H9 (cell line): Measurements from ENCODE around the gene DUOX1. TPM values are rescaled to one million over a fixed set of nuclear protein-coding genes. Genes with fewer than 3 reads are reported as not detected.

ENCODE experiments used
- DNase-seq: peaks from one replicate; pipeline ENCODE4 v3.0.0-alpha.2; 2017
- H2AFZ ChIP-seq: one replicate; pipeline ENCODE4 v1.6.1; 2013; ENCODE audit warnings: mild to moderate bottlenecking, low read length, control low read depth, moderate library complexity
- H2AK5ac ChIP-seq: 2 replicates; pipeline ENCODE4 v1.6.1; 2013; ENCODE audit warnings: low read length, control low read depth, mixed read lengths; ENCODE audit not compliant: insufficient read length
- H2BK120ac ChIP-seq: one replicate; pipeline ENCODE4 v1.6.1; 2013; ENCODE audit warnings: low read depth, mild to moderate bottlenecking, low read length, control low read depth, inconsistent platforms; ENCODE audit not compliant: poor library complexity, severe bottlenecking
- H2BK12ac ChIP-seq: 2 replicates; pipeline ENCODE4 v1.6.1; 2013; ENCODE audit warnings: low read length, control low read depth, mixed read lengths, low read depth; ENCODE audit not compliant: insufficient read length
- H2BK15ac ChIP-seq: 2 replicates; pipeline ENCODE4 v1.6.1; 2013; ENCODE audit warnings: low read depth, low read length, control low read depth
- H2BK20ac ChIP-seq: one replicate; pipeline ENCODE4 v1.6.1; 2013; ENCODE audit warnings: low read depth, mild to moderate bottlenecking, low read length, control low read depth, inconsistent platforms; ENCODE audit not compliant: poor library complexity, severe bottlenecking
- H2BK5ac ChIP-seq: 2 replicates; pipeline ENCODE4 v1.6.1; 2013; ENCODE audit warnings: low read length, control low read depth, mixed read lengths; ENCODE audit not compliant: insufficient read length
- H3K14ac ChIP-seq: 2 replicates; pipeline ENCODE4 v1.6.1; 2013; ENCODE audit warnings: low read length, control low read depth; ENCODE audit not compliant: insufficient read depth
- H3K18ac ChIP-seq: 2 replicates; pipeline ENCODE4 v1.6.1; 2013; ENCODE audit warnings: low read depth, mild to moderate bottlenecking, mixed read lengths, low read length, control low read depth; ENCODE audit not compliant: insufficient read length
- H3K23ac ChIP-seq: 2 replicates; pipeline ENCODE4 v1.6.1; 2013; ENCODE audit warnings: low read length, control low read depth, mixed read lengths, low read depth; ENCODE audit not compliant: insufficient read length
- H3K23me2 ChIP-seq: 2 replicates; pipeline ENCODE4 v1.6.1; 2013; ENCODE audit warnings: low read depth, mild to moderate bottlenecking, mixed read lengths, low read length, control low read depth; ENCODE audit not compliant: insufficient read length, poor library complexity, severe bottlenecking
- H3K27ac ChIP-seq: 2 replicates; pipeline ENCODE4 v1.5.1; 2013; ENCODE audit warnings: low read length, control low read depth, mixed read lengths, low read depth; ENCODE audit not compliant: insufficient read length
- H3K27me3 ChIP-seq: 2 replicates; pipeline ENCODE4 v1.6.1; 2013; ENCODE audit warnings: low read length, control low read depth, inconsistent platforms; ENCODE audit not compliant: insufficient read depth
- H3K4ac ChIP-seq: 2 replicates; pipeline ENCODE4 v1.6.1; 2013; ENCODE audit warnings: low read depth, mild to moderate bottlenecking, control low read depth, inconsistent platforms, low read length, moderate library complexity
- H3K4me1 ChIP-seq: 2 replicates; pipeline ENCODE4 v1.6.1; 2013; ENCODE audit warnings: low read length, control low read depth, inconsistent platforms; ENCODE audit not compliant: insufficient read depth
- H3K4me2 ChIP-seq: 2 replicates; pipeline ENCODE4 v1.6.1; 2013; ENCODE audit warnings: low read length, control low read depth, mixed read lengths; ENCODE audit not compliant: insufficient read length, insufficient read depth
- H3K56ac ChIP-seq: 2 replicates; pipeline ENCODE4 v1.6.1; 2013; ENCODE audit warnings: low read depth, mild to moderate bottlenecking, mixed read lengths, low read length, control low read depth; ENCODE audit not compliant: insufficient read length
- H3K79me1 ChIP-seq: 2 replicates; pipeline ENCODE4 v1.6.1; 2013; ENCODE audit warnings: low read depth, mild to moderate bottlenecking, moderate library complexity, low read length, control low read depth, inconsistent platforms; ENCODE audit not compliant: insufficient read depth, poor library complexity, severe bottlenecking
- H3K79me2 ChIP-seq: 2 replicates; pipeline ENCODE4 v1.6.1; 2013; ENCODE audit warnings: low read length, control low read depth, inconsistent platforms; ENCODE audit not compliant: insufficient read depth
- H3K9ac ChIP-seq: 2 replicates; pipeline ENCODE4 v1.6.1; 2013; ENCODE audit warnings: low read length, control low read depth, mixed read lengths; ENCODE audit not compliant: insufficient read length; ENCODE audit errors: extremely low read depth
- H3K9me3 ChIP-seq: one replicate; pipeline ENCODE4 v1.6.1; 2013; ENCODE audit warnings: low read depth, low read length, inconsistent platforms; ENCODE audit not compliant: control insufficient read depth
- H3T11ph ChIP-seq: one replicate; pipeline ENCODE4 v1.6.1; 2013; ENCODE audit warnings: mild to moderate bottlenecking, low read length, control low read depth, inconsistent platforms
- H4K20me1 ChIP-seq: one replicate; pipeline ENCODE4 v1.6.1; 2013; ENCODE audit not compliant: control insufficient read depth, insufficient read length, insufficient read depth
- H4K5ac ChIP-seq: 2 replicates; pipeline ENCODE4 v1.6.1; 2013; ENCODE audit warnings: low read depth, mild to moderate bottlenecking, mixed read lengths, low read length, control low read depth; ENCODE audit not compliant: insufficient read length
- H4K8ac ChIP-seq: replicated peaks from 2 replicates; pipeline ENCODE4 v1.6.1; 2013; ENCODE audit warnings: low read length, control low read depth, mixed read lengths, low read depth; ENCODE audit not compliant: insufficient read length
- H4K91ac ChIP-seq: 2 replicates; pipeline ENCODE4 v1.6.1; 2013; ENCODE audit warnings: low read depth, mild to moderate bottlenecking, moderate library complexity, mixed read lengths, low read length, control low read depth; ENCODE audit not compliant: insufficient read length
- H3K27ac Mint-ChIP-seq, 3 experiments: 2 replicates in 2 of 3; 3 replicates in 1 of 3; pipeline ENCODE4 v1.8.0; 2020 to 2021; ENCODE audit warnings: mixed read lengths in 3 of 3, mild to moderate bottlenecking in 1 of 3, moderate library complexity in 1 of 3
- H3K27me3 Mint-ChIP-seq: 2 replicates; pipeline ENCODE4 v1.8.0; 2021; ENCODE audit warnings: low read depth, mild to moderate bottlenecking, moderate library complexity, mixed read lengths
- H3K36me3 Mint-ChIP-seq, 3 experiments: 2 replicates in 2 of 3; 3 replicates in 1 of 3; pipeline ENCODE4 v1.8.0; 2020 to 2021; ENCODE audit warnings: low read depth in 3 of 3, mixed read lengths in 3 of 3; ENCODE audit not compliant: insufficient read depth in 1 of 3
- H3K4me1 Mint-ChIP-seq, 2 experiments: 2 replicates each; pipeline ENCODE4 v1.8.0; 2020; ENCODE audit warnings: mixed read lengths in 2 of 2
- H3K4me3 Mint-ChIP-seq, 2 experiments: 2 replicates in 1 of 2; 3 replicates in 1 of 2; pipeline ENCODE4 v1.8.0; 2020 to 2021; ENCODE audit warnings: mild to moderate bottlenecking in 2 of 2, mixed read lengths in 2 of 2, moderate library complexity in 1 of 2
- H3K9me3 Mint-ChIP-seq, 2 experiments: 2 replicates in 1 of 2; 3 replicates in 1 of 2; pipeline ENCODE4 v1.8.0; 2020; ENCODE audit warnings: mild to moderate bottlenecking in 2 of 2, mixed read lengths in 2 of 2, moderate library complexity in 1 of 2
- WGBS: extraction: QIAGEN DNeasy Blood & Tissue Kit; methylation state at CpG from one replicate; pipeline ENCODE4 v1.1.7; 2013; ENCODE audit warnings: missing lambda C conversion rate, low lambda C conversion rate, mixed read lengths; ENCODE audit not compliant: insufficient read length; ENCODE audit errors: extremely low coverage; 5-methylcytosine and 5-hydroxymethylcytosine counted together
- total RNA-seq: library from RNA; stranded (reverse); gene quantifications from 2 replicates; pipeline ENCODE4 v1.2.1, GENCODE V29; 2021
- TF ChIP-seq, protein P1 (sequence below): fragments of 200-600 bp; sonication (generic); conservative IDR thresholded peaks from 3 replicates; pipeline ENCODE4 v1.8.0; 2021; ENCODE audit warnings: antibody characterized with exemption, mild to moderate bottlenecking

DUOX1 gene
- total RNA-seq, 1 experiment from 2014 or later: 2.6 TPM

DNA sequence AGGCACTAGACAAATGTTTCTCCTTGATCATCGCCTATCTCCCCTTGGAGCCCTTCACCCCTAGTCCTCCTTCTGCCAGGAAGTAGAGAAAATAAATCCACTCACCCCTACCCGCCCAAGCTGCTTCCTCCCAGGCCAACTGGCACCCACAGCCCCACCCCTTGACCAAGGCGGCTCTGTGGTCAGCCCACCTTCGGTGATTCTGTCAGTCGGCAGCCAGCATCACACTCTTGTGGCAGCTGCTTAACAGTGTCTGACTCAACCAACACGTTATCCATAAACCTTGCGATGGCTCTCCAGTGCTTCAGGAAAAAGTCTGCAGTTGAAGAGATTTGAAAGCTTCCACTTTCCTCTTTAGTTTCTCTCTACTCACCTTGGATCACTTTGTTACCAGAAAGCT, 50.4 kb downstream of the DUOX1 start:
- no peak overlapping the region; a peak in 1 of 5 replicates for H3K4me3 Mint-ChIP-seq
- peaks cover 6% of the 10 kb centered on the region for H3K79me1 ChIP-seq
- H3K14ac ChIP-seq: no peak overlapping the region
- H2AK5ac ChIP-seq: no peak overlapping the region
- no peaks in the 10 kb centered on the region; a peak in 1 of 5 replicates for H3K9me3 Mint-ChIP-seq
- H3K18ac ChIP-seq: no peak overlapping the region
- no peak overlapping the region for H2BK15ac ChIP-seq
- H2BK12ac ChIP-seq: no peak overlapping the region
- H3K23ac ChIP-seq: no peak overlapping the region
- DNase-seq: no peak
- H2BK5ac ChIP-seq: no peak overlapping the region
- H3K23me2 ChIP-seq: no peaks in the 10 kb centered on the region
- no peak overlapping the region for H3K27ac Mint-ChIP-seq
- no peak overlapping the region for H2AFZ ChIP-seq
- H3K4me1 ChIP-seq: peaks cover 19% of the 10 kb centered on the region
- H4K20me1 ChIP-seq: no peaks in the 10 kb centered on the region
- no peak overlapping the region for H2BK120ac ChIP-seq
- no peak overlapping the region for H4K8ac ChIP-seq
- no peaks in the 10 kb centered on the region for H3K27me3 ChIP-seq
- H4K91ac ChIP-seq: no peak overlapping the region
- TF ChIP-seq, protein P1, sequence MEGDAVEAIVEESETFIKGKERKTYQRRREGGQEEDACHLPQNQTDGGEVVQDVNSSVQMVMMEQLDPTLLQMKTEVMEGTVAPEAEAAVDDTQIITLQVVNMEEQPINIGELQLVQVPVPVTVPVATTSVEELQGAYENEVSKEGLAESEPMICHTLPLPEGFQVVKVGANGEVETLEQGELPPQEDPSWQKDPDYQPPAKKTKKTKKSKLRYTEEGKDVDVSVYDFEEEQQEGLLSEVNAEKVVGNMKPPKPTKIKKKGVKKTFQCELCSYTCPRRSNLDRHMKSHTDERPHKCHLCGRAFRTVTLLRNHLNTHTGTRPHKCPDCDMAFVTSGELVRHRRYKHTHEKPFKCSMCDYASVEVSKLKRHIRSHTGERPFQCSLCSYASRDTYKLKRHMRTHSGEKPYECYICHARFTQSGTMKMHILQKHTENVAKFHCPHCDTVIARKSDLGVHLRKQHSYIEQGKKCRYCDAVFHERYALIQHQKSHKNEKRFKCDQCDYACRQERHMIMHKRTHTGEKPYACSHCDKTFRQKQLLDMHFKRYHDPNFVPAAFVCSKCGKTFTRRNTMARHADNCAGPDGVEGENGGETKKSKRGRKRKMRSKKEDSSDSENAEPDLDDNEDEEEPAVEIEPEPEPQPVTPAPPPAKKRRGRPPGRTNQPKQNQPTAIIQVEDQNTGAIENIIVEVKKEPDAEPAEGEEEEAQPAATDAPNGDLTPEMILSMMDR: no peak
- no peak overlapping the region for H3K56ac ChIP-seq
- H3T11ph ChIP-seq: no peak overlapping the region
- no peak overlapping the region for H4K5ac ChIP-seq
- WGBS: no CpG with 5 or more reads among the region's 7 CpGs
- no peak overlapping the region for H3K27ac ChIP-seq
- no peak overlapping the region for H3K4me2 ChIP-seq
- no peak overlapping the region for H3K9ac ChIP-seq
- H2BK20ac ChIP-seq: no peak overlapping the region
- peaks cover 18 to 27% (median 23%) of the 10 kb centered on the region in 3 experiments for H3K36me3 Mint-ChIP-seq
- H3K79me2 ChIP-seq: no peaks in the 10 kb centered on the region; the same call in 1 of the 2 replicates
- peaks cover 39 to 42% of the 10 kb centered on the region in 2 experiments for H3K4me1 Mint-ChIP-seq
- H3K9me3 ChIP-seq: no peaks in the 10 kb centered on the region
- no peaks in the 10 kb centered on the region for H3K27me3 Mint-ChIP-seq
- H3K4ac ChIP-seq: no peak overlapping the region
